K562 (cell line): ENCODE measurements around the gene MELK. TPM values are rescaled to one million over a fixed set of nuclear protein-coding genes. Genes with fewer than 3 reads are reported as not detected.

Experiments
- ATAC-seq: fragments of 200-7000 bp; cut with Tn5 transposase; 3 replicates; pipeline ENCODE4 v1.9.1; 2020; ENCODE audit warnings: moderate library complexity
- BruUV-seq: library from RNA; stranded (reverse); fragments of 400-500 nt; replicated peaks from 2 replicates; lab custom pipeline; 2021; lab: Mats Ljungman, UMichigan
- CTCF ChIA-PET: fragments of 300-600 bp; formaldehyde crosslinking; extraction: SDS; loops from one replicate; lab custom pipeline; 2021; ENCODE audit warnings: low intra/inter-chr PET ratio; lab: Yijun Ruan, JAX
- POLR2A ChIA-PET: fragments of 300-600, 350-650 bp; sonication (Branson Sonifier 250); formaldehyde crosslinking; extraction: SDS; loops from one replicate; lab custom pipeline; 2021; ENCODE audit warnings: antibody characterized with exemption, inconsistent platforms; lab: Yijun Ruan, JAX
- DNase-seq, 4 experiments: peaks; one replicate each; pipeline versions ENCODE4 v3.0.0 to v3.0.0-alpha.2; 2011 to 2018; ENCODE audit warnings: low spot score in 3 of 4, mixed read lengths in 3 of 4; ENCODE audit errors: extremely low read depth in 1 of 4
- FAIRE-seq: peaks from 2 replicates; lab custom pipeline; 2011; peaks lifted over from hg19 to GRCh38; lab: Jason Lieb, UNC
- H2AFZ ChIP-seq: 2 replicates; pipeline ENCODE4 v1.6.0; 2011; ENCODE audit warnings: low read depth, low read length, control low read depth, inconsistent platforms
- H3K27ac ChIP-seq: fragments of 200-600 bp; 3 replicates; pipeline ENCODE4 v1.8.0; 2011; ENCODE audit warnings: low read depth, mild to moderate bottlenecking, control low read depth, inconsistent platforms, low read length, moderate library complexity, mixed read lengths; ENCODE audit errors: extremely low read depth
- H3K27me3 ChIP-seq, 2 experiments: fragments of 300-600 bp in 1 of 2; 2 replicates in 1 of 2; 3 replicates in 1 of 2; pipeline versions ENCODE4 v1.6.0 to v1.8.0; 2011; ENCODE audit warnings: inconsistent platforms in 2 of 2, low read length in 2 of 2, mild to moderate bottlenecking in 1 of 2, mixed read lengths in 1 of 2, moderate library complexity in 1 of 2; ENCODE audit not compliant: control insufficient read depth in 2 of 2, insufficient read depth in 2 of 2
- H3K36me3 ChIP-seq: fragments of 300-600 bp; 3 replicates; pipeline ENCODE4 v1.8.0; 2011; ENCODE audit warnings: mild to moderate bottlenecking, low read length, inconsistent platforms; ENCODE audit not compliant: control insufficient read depth, insufficient read depth
- H3K4me1 ChIP-seq, 2 experiments: fragments of 200-600 bp in 1 of 2; replicated peaks in 1 of 2; 2 replicates in 1 of 2; 3 replicates in 1 of 2; pipeline versions ENCODE4 v1.5.1 to v1.8.0; 2011; ENCODE audit warnings: inconsistent platforms in 2 of 2, low read length in 2 of 2, mild to moderate bottlenecking in 1 of 2, mixed read lengths in 1 of 2, moderate library complexity in 1 of 2; ENCODE audit not compliant: control insufficient read depth in 2 of 2, insufficient read depth in 2 of 2
- H3K4me2 ChIP-seq: 2 replicates; pipeline ENCODE4 v1.6.1; 2011; ENCODE audit warnings: low read length, control low read depth, inconsistent platforms, mixed read lengths; ENCODE audit not compliant: insufficient read depth
- H3K4me3 ChIP-seq: fragments of 200-600 bp; sonication (generic), shearing (Covaris generic); 2 replicates; pipeline ENCODE4 v1.5.1; 2016; ENCODE audit warnings: control low read depth, inconsistent platforms
- H3K79me2 ChIP-seq: fragments of 200-600 bp; 3 replicates; pipeline ENCODE4 v1.8.0; 2011; ENCODE audit warnings: low read length, inconsistent platforms; ENCODE audit not compliant: control insufficient read depth, insufficient read depth
- H3K9ac ChIP-seq, 2 experiments: 2 replicates each; pipeline versions ENCODE4 v1.6.0 to v1.6.1; 2011; ENCODE audit warnings: low read depth in 2 of 2, low read length in 2 of 2, control low read depth in 1 of 2, inconsistent platforms in 1 of 2, mild to moderate bottlenecking in 1 of 2, mixed read lengths in 1 of 2; ENCODE audit not compliant: insufficient read depth in 1 of 2
- H3K9me1 ChIP-seq: one replicate; pipeline ENCODE4 v1.6.0; 2011; ENCODE audit warnings: inconsistent platforms, mild to moderate bottlenecking, low read length, moderate library complexity; ENCODE audit not compliant: control insufficient read depth, insufficient read depth
- H3K9me3 ChIP-seq: replicated peaks from 2 replicates; pipeline ENCODE4 v1.5.1; 2011; ENCODE audit warnings: low read depth, low read length, inconsistent platforms; ENCODE audit not compliant: control insufficient read depth, insufficient read depth
- H4K20me1 ChIP-seq: replicated peaks from 2 replicates; pipeline ENCODE4 v1.6.1; 2011; ENCODE audit warnings: low read length, inconsistent platforms, mixed read lengths; ENCODE audit not compliant: control insufficient read depth, insufficient read depth
- CBX3 ChIP-seq, 2 experiments: IDR thresholded peaks; 1 replicate in 1 of 2; 2 replicates in 1 of 2; pipeline ENCODE4 v1.6.1; 2012; ENCODE audit warnings: inconsistent platforms in 2 of 2, low read length in 2 of 2, borderline replicate concordance in 1 of 2, control low read depth in 1 of 2
- FOXA3 ChIP-seq, 2 experiments: fragments of 450-650 bp in 1 of 2; sonication (generic) in 1 of 2; formaldehyde crosslinking; IDR thresholded peaks in 1 of 2; conservative IDR thresholded peaks in 1 of 2; 2 replicates each; pipeline versions ENCODE4 v1.4.0 to v1.8.0; 2020 to 2022; ENCODE audit warnings: mild to moderate bottlenecking in 2 of 2, missing genetic modification reagents in 1 of 2
- PRDM10 ChIP-seq: fragments of 450-650 bp; IDR thresholded peaks from 2 replicates; pipeline ENCODE4 v1.6.1; 2018; ENCODE audit not compliant: partially characterized antibody
- ZNF253 ChIP-seq: fragments of 250-450 bp; sonication (Bioruptor Pico); conservative IDR thresholded peaks from 2 replicates; pipeline ENCODE4 v1.6.1; 2021; ENCODE audit warnings: mild to moderate bottlenecking
- WGBS: fragments of 100-300 bp; shearing (Covaris generic); methylation state at CpG from one replicate; pipeline ENCODE4 v1.1.6; 2016; ENCODE audit warnings: low coverage, mixed read lengths; ENCODE audit not compliant: insufficient coverage; ENCODE audit errors: missing lambda C conversion rate; 5-methylcytosine and 5-hydroxymethylcytosine counted together
- in situ Hi-C: fragments of 300-500 bp; cut with MboI; formaldehyde crosslinking; loops from 4 replicates; pipeline ENCODE4 v1.15.0; 2018; ENCODE audit warnings: inconsistent platforms, mixed read lengths
- intact Hi-C: fragments of 100-400 bp; cut with micrococcal nuclease; formaldehyde crosslinking; loops from 2 replicates; pipeline ENCODE4 v1.14.2; 2022
- polyA plus RNA-seq, 8 experiments: library from polyadenylated mRNA; depleted of rRNA in 4 of 8; stranded (reverse) in 5 of 8; unstranded in 3 of 8; fragments of >200 nt; fragmentation: Nextera tagmentation in 2 of 8; fragmentation: Illumina TruSeq in 1 of 8; extraction: Ambion mirVana in 2 of 8; extraction: Trizol in 1 of 8; gene quantifications; 2 replicates each; pipeline versions ENCODE4 v1.2.1 to v1.2.3, GENCODE V29; 2011 to 2014; ENCODE audit warnings: inconsistent platforms in 1 of 8, missing spikeins in 1 of 8
- total RNA-seq, 7 experiments: library from RNA; depleted of rRNA in 6 of 7; stranded (reverse); fragments of >200 nt in 6 of 7; fragmentation: Illumina TruSeq in 2 of 7; extraction: Trizol in 2 of 7; gene quantifications; 2 replicates each; pipeline versions ENCODE4 v1.2.1 to v1.2.3, GENCODE V29; 2011 to 2021; ENCODE audit warnings: low replicate concordance in 1 of 7
- TF ChIP-seq, protein P1 (sequence below): fragments of 250-450 bp; sonication (Bioruptor Pico); IDR thresholded peaks from 2 replicates; pipeline ENCODE4 v1.4.0; 2020; ENCODE audit warnings: borderline replicate concordance
- TF ChIP-seq, protein P2 (sequence below): sonication (generic); formaldehyde crosslinking; IDR thresholded peaks from 2 replicates; pipeline ENCODE4 v1.8.0; 2023; ENCODE audit warnings: missing genetic modification reagents, mild to moderate bottlenecking, borderline replicate concordance
- TF ChIP-seq, protein P3 (sequence below): sonication (generic); formaldehyde crosslinking; IDR thresholded peaks from 2 replicates; pipeline ENCODE4 v1.8.0; 2022; ENCODE audit warnings: missing genetic modification reagents, mild to moderate bottlenecking, moderate library complexity, borderline replicate concordance

MELK gene
- total and polyA plus RNA-seq, 9 of the 15 experiments (the other 6 are each of a cell fraction or from before 2014, with no cell fraction given), result 33.3 to 57.3 (median 43.8) TPM

GRCh38 chr9:36698984-36699383 lies 126.3 kb downstream of the MELK start:
- no TSS peak for BruUV-seq
- no peak overlapping the region for H3K4me3 ChIP-seq
- intact Hi-C loops, result no loop called here
- no peak for TF ChIP-seq CBX3 (IDR thresholded peaks at IDR 0.05; ENCODE audit: borderline replicate concordance in 1 of 2, low read length in 2 of 2)
- TF ChIP-seq PRDM10, result no peak
- TF ChIP-seq, protein P1, sequence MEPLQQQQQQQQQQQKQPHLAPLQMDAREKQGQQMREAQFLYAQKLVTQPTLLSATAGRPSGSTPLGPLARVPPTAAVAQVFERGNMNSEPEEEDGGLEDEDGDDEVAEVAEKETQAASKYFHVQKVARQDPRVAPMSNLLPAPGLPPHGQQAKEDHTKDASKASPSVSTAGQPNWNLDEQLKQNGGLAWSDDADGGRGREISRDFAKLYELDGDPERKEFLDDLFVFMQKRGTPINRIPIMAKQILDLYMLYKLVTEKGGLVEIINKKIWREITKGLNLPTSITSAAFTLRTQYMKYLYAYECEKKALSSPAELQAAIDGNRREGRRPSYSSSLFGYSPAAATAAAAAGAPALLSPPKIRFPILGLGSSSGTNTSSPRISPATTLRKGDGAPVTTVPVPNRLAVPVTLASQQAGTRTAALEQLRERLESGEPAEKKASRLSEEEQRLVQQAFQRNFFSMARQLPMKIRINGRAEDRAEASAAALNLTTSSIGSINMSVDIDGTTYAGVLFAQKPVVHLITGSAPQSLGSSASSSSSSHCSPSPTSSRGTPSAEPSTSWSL (CRISPR knock-in tag), result no peak
- TF ChIP-seq, protein P2, sequence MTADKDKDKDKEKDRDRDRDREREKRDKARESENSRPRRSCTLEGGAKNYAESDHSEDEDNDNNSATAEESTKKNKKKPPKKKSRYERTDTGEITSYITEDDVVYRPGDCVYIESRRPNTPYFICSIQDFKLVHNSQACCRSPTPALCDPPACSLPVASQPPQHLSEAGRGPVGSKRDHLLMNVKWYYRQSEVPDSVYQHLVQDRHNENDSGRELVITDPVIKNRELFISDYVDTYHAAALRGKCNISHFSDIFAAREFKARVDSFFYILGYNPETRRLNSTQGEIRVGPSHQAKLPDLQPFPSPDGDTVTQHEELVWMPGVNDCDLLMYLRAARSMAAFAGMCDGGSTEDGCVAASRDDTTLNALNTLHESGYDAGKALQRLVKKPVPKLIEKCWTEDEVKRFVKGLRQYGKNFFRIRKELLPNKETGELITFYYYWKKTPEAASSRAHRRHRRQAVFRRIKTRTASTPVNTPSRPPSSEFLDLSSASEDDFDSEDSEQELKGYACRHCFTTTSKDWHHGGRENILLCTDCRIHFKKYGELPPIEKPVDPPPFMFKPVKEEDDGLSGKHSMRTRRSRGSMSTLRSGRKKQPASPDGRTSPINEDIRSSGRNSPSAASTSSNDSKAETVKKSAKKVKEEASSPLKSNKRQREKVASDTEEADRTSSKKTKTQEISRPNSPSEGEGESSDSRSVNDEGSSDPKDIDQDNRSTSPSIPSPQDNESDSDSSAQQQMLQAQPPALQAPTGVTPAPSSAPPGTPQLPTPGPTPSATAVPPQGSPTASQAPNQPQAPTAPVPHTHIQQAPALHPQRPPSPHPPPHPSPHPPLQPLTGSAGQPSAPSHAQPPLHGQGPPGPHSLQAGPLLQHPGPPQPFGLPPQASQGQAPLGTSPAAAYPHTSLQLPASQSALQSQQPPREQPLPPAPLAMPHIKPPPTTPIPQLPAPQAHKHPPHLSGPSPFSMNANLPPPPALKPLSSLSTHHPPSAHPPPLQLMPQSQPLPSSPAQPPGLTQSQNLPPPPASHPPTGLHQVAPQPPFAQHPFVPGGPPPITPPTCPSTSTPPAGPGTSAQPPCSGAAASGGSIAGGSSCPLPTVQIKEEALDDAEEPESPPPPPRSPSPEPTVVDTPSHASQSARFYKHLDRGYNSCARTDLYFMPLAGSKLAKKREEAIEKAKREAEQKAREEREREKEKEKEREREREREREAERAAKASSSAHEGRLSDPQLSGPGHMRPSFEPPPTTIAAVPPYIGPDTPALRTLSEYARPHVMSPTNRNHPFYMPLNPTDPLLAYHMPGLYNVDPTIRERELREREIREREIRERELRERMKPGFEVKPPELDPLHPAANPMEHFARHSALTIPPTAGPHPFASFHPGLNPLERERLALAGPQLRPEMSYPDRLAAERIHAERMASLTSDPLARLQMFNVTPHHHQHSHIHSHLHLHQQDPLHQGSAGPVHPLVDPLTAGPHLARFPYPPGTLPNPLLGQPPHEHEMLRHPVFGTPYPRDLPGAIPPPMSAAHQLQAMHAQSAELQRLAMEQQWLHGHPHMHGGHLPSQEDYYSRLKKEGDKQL (CRISPR knock-in tag), result no peak
- TF ChIP-seq, protein P3, sequence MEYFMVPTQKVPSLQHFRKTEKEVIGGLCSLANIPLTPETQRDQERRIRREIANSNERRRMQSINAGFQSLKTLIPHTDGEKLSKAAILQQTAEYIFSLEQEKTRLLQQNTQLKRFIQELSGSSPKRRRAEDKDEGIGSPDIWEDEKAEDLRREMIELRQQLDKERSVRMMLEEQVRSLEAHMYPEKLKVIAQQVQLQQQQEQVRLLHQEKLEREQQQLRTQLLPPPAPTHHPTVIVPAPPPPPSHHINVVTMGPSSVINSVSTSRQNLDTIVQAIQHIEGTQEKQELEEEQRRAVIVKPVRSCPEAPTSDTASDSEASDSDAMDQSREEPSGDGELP, result no peak
- TF ChIP-seq ZNF253 (CRISPR knock-in tag), result no peak
- TF ChIP-seq FOXA3 (CRISPR knock-in tag; conservative IDR thresholded peaks at IDR 0.05 in 1 of 2, IDR thresholded peaks at IDR 0.05 in 1 of 2), result no peak

More at GRCh38 chr9:36698984-36699383, 126.3 kb downstream of the MELK start:
- ATAC-seq (no peak), FAIRE-seq (no peak), DNase-seq (no peak)
- no peaks in the 10 kb centered on the region for H3K27me3 ChIP-seq
- no peaks in the 10 kb centered on the region for H3K36me3 ChIP-seq
- H3K9ac ChIP-seq, result no peak overlapping the region
- no peak overlapping the region for H3K27ac ChIP-seq
- ChIA-PET POLR2A (no interaction called here), CTCF (no interaction called here)
- H3K9me3 ChIP-seq, result no peaks in the 10 kb centered on the region
- no peaks in the 10 kb centered on the region for H4K20me1 ChIP-seq
- no peak overlapping the region for H2AFZ ChIP-seq
- no peak overlapping the region for H3K4me2 ChIP-seq
- in situ Hi-C loops, result no loop called here
- 0% methylated on average over 2 of the region's 3 CpGs for WGBS
- H3K79me2 ChIP-seq, result no peaks in the 10 kb centered on the region
- no peaks in the 10 kb centered on the region for H3K4me1 ChIP-seq
- H3K9me1 ChIP-seq, result no peaks in the 10 kb centered on the region
